ENCODE data around the gene DAAM2. TPM values are rescaled to one million over a fixed set of nuclear protein-coding genes. Genes with fewer than 3 reads are reported as not detected.
A peak's percentile ranks its signal among the peaks of the same experiment; 100 is the strongest.

DAAM2 gene
- total RNA-seq, 1 donor from 2014 or later, result 31.8 TPM

DNA sequence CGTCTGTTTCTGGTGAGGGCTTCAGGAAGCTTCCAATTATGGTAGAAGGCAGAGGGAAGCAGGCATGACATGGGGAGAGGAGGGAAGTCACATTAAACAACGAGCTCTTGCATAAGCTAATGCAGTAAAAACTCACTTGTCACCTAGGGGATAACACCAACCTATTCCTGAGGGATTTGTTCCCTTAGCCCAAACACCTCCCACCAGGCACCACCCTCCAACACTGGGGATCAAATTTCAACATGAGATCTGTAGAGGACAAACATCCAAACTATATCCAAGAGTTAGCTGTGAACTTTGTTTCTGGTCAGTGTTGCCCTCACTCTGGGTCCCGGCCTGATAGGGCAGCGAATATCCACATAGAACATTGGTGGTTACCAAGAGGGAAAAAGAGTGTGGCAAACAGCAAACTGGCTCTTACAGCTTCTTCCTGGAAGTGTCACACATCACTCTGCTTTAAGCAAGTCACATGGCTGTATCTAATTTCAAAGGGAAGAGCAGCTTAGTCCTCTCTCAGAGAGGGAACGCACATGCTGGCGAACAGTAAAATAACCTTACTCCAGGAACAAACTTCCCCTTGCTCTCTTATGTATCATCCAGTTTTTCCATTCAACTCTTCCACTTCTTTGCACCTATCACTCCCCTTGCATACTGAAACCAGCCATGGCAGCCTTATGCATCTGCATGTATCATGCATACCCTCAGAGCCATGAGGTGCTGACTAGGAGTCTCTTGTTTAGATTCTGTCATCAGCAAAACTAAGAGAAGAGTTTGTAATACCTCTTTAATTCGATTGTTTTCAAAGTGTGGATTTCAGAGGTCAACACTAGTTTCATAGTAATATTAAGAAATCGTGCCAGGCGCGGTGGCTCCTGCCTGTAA is 146.8 kb downstream of the DAAM2 start:
- peak overlapping the region; percentile 60 for H3K27ac ChIP-seq (ENCODE audit: low read depth, low read length)
- H3K27me3 ChIP-seq (ENCODE audit: control insufficient read depth in 3 of 3, insufficient read depth in 3 of 3, low read length in 3 of 3), result no peaks in the 10 kb centered on the region
- H3K9me3 ChIP-seq (ENCODE audit: control insufficient read depth in 3 of 3, low read length in 3 of 3), result no peaks in the 10 kb centered on the region
- no peaks in the 10 kb centered on the region for H3K36me3 ChIP-seq (ENCODE audit: control insufficient read depth in 3 of 3, insufficient read depth in 3 of 3, low read length in 3 of 3)
- no peak overlapping the region for H3K9ac ChIP-seq (ENCODE audit: low read depth in 1 of 3, low read length in 3 of 3)
- H3K4me1 ChIP-seq (ENCODE audit: control insufficient read depth in 3 of 3, insufficient read depth in 3 of 3, low read length in 3 of 3), result peaks cover 7 to 20% (median 15%) of the 10 kb centered on the region in 3 donors
- no peak overlapping the region for H3K4me3 ChIP-seq (ENCODE audit: low read length in 3 of 3)

- H3K9ac ChIP-seq (ENCODE audit: low read depth in 1 of 3, low read length in 3 of 3), result no peak overlapping the region
- no peaks in the 10 kb centered on the region for H3K36me3 ChIP-seq (ENCODE audit: control insufficient read depth in 3 of 3, insufficient read depth in 3 of 3, low read length in 3 of 3)
- H3K27me3 ChIP-seq (ENCODE audit: control insufficient read depth in 3 of 3, insufficient read depth in 3 of 3, low read length in 3 of 3), result no peaks in the 10 kb centered on the region
- H3K4me3 ChIP-seq (ENCODE audit: low read length in 3 of 3), result no peak overlapping the region
- H3K4me1 ChIP-seq (ENCODE audit: control insufficient read depth in 3 of 3, insufficient read depth in 3 of 3, low read length in 3 of 3), result peaks cover 4 to 20% (median 10%) of the 10 kb centered on the region in 3 donors
- H3K27ac ChIP-seq (ENCODE audit: low read depth, low read length), result no peak overlapping the region
- H3K9me3 ChIP-seq (ENCODE audit: control insufficient read depth in 3 of 3, low read length in 3 of 3), result no peaks in the 10 kb centered on the region
Measured at GRCh38 chr6:39941138-39941537, 149.0 kb downstream of the DAAM2 start.

GRCh38 chr6:39941820-39942219 is 149.6 kb downstream of the DAAM2 start:
- Histone ChIP-seq H3K27ac (ENCODE audit: low read depth, low read length) (no peak overlapping the region), H3K9ac (ENCODE audit: low read depth in 1 of 3, low read length in 3 of 3) (no peak overlapping the region), H3K4me1 (ENCODE audit: control insufficient read depth in 3 of 3, insufficient read depth in 3 of 3, low read length in 3 of 3) (peaks cover 4 to 20% (median 10%) of the 10 kb centered on the region in 3 donors), H3K27me3 (ENCODE audit: control insufficient read depth in 3 of 3, insufficient read depth in 3 of 3, low read length in 3 of 3) (no peaks in the 10 kb centered on the region), H3K9me3 (ENCODE audit: control insufficient read depth in 3 of 3, low read length in 3 of 3) (no peaks in the 10 kb centered on the region), H3K36me3 (ENCODE audit: control insufficient read depth in 3 of 3, insufficient read depth in 3 of 3, low read length in 3 of 3) (no peaks in the 10 kb centered on the region), H3K4me3 (ENCODE audit: low read length in 3 of 3) (no peak overlapping the region)

DNA sequence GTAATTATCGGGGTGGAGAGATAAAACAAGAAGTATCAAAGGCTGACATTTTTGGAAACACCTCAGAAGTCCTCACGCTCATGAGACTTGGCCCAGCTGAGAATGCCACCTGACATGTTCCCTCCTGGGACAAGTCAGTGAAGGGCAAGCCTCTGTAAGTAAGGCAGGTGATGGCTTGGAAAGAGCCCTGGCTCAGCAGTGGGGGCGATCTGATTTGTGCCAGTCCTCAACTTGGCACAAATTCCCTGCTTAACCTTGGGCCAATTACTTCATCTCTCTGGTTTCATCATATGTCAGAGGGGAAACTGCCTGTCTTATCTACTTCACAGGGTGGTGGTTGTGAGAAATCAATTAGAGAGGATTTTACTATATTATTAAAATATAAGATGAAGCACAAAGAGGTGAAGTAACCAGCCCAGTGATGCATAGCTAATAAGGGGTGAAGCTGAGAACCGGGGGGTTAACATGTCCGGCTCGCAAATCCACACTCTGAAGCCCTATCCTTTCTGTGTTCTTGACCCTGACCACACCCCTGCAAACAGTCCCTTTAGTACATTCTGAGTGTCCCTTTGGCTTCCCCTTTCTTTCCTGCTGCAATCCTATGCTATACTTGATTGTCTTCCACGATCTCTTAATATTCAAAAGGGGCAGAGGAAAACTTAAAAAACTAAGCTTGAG is 150.9 kb downstream of the DAAM2 start:
- no peak overlapping the region for H3K4me3 ChIP-seq (ENCODE audit: low read length in 3 of 3)
- no peaks in the 10 kb centered on the region for H3K27me3 ChIP-seq (ENCODE audit: control insufficient read depth in 3 of 3, insufficient read depth in 3 of 3, low read length in 3 of 3)
- H3K36me3 ChIP-seq (ENCODE audit: control insufficient read depth in 3 of 3, insufficient read depth in 3 of 3, low read length in 3 of 3), result no peaks in the 10 kb centered on the region
- H3K27ac ChIP-seq (ENCODE audit: low read depth, low read length), result no peak overlapping the region
- H3K9ac ChIP-seq (ENCODE audit: low read depth in 1 of 3, low read length in 3 of 3), result no peak overlapping the region
- peaks cover 4 to 17% (median 10%) of the 10 kb centered on the region in 3 donors for H3K4me1 ChIP-seq (ENCODE audit: control insufficient read depth in 3 of 3, insufficient read depth in 3 of 3, low read length in 3 of 3)
- no peaks in the 10 kb centered on the region for H3K9me3 ChIP-seq (ENCODE audit: control insufficient read depth in 3 of 3, low read length in 3 of 3)

DNA sequence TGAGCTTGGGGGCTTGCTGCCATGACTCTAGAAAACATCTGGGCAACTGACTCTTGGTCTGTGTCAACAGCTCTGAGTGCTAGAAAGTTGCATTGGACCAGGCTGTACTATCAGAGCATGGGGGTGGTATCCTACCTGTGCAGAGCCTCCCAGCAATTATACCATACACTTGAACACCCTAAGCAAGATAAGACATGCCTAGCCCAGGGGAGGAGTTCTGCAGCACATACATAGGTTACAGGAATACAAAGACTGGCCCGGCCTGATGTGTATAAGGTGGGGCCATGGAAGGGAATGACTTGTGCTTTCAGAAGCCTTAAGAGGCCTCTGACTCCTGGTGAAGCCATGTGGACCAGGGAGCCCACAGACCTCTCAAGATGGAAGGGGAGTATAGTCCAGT is 153.4 kb downstream of the DAAM2 start:
- no peaks in the 10 kb centered on the region for H3K9me3 ChIP-seq (ENCODE audit: control insufficient read depth in 3 of 3, low read length in 3 of 3)
- no peaks in the 10 kb centered on the region for H3K27me3 ChIP-seq (ENCODE audit: control insufficient read depth in 3 of 3, insufficient read depth in 3 of 3, low read length in 3 of 3)
- H3K36me3 ChIP-seq (ENCODE audit: control insufficient read depth in 3 of 3, insufficient read depth in 3 of 3, low read length in 3 of 3), result no peaks in the 10 kb centered on the region
- peaks cover 0 to 7% (median 0%) of the 10 kb centered on the region in 3 donors for H3K4me1 ChIP-seq (ENCODE audit: control insufficient read depth in 3 of 3, insufficient read depth in 3 of 3, low read length in 3 of 3)
- H3K27ac ChIP-seq (ENCODE audit: low read depth, low read length), result no peak overlapping the region
- no peak overlapping the region for H3K9ac ChIP-seq (ENCODE audit: low read depth in 1 of 3, low read length in 3 of 3)
- H3K4me3 ChIP-seq (ENCODE audit: low read length in 3 of 3), result no peak overlapping the region

DNA sequence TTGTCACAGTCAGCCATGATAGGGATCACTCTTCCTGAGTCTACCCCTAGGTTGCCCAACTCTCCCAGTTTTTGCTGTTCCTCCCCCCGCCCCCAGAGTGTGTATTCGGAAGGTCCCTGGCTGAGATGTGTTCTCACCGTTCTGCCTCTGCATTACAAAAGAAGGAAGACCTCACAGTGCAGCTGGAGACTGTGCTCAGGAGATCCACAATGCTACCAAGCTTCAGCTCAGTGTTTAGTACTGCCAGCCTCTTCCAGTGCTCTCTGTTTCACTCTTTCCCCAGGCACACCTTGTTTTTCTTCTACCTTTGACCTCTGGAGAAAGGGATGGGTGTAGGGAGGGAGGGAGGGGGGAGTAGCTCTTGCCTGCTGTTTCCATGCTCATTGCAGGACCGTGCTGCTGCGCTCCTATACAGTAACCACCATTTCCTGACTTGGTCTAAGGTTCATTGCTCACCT is 155.5 kb downstream of the DAAM2 start:
- H3K27me3 ChIP-seq (ENCODE audit: control insufficient read depth in 3 of 3, insufficient read depth in 3 of 3, low read length in 3 of 3), result no peaks in the 10 kb centered on the region
- no peak overlapping the region for H3K27ac ChIP-seq (ENCODE audit: low read depth, low read length)
- peaks cover 4 to 14% (median 4%) of the 10 kb centered on the region in 3 donors for H3K4me1 ChIP-seq (ENCODE audit: control insufficient read depth in 3 of 3, insufficient read depth in 3 of 3, low read length in 3 of 3)
- H3K36me3 ChIP-seq (ENCODE audit: control insufficient read depth in 3 of 3, insufficient read depth in 3 of 3, low read length in 3 of 3), result no peaks in the 10 kb centered on the region
- H3K9me3 ChIP-seq (ENCODE audit: control insufficient read depth in 3 of 3, low read length in 3 of 3), result no peaks in the 10 kb centered on the region
- no peak overlapping the region for H3K4me3 ChIP-seq (ENCODE audit: low read length in 3 of 3)
- H3K9ac ChIP-seq (ENCODE audit: low read depth in 1 of 3, low read length in 3 of 3), result no peak overlapping the region

- no peaks in the 10 kb centered on the region for H3K36me3 ChIP-seq (ENCODE audit: control insufficient read depth in 3 of 3, insufficient read depth in 3 of 3, low read length in 3 of 3)
- H3K4me1 ChIP-seq (ENCODE audit: control insufficient read depth in 3 of 3, insufficient read depth in 3 of 3, low read length in 3 of 3), result peaks cover 0 to 14% (median 5%) of the 10 kb centered on the region in 3 donors
- H3K27ac ChIP-seq (ENCODE audit: low read depth, low read length), result no peak overlapping the region
- no peak overlapping the region for H3K9ac ChIP-seq (ENCODE audit: low read depth in 1 of 3, low read length in 3 of 3)
- no peaks in the 10 kb centered on the region for H3K9me3 ChIP-seq (ENCODE audit: control insufficient read depth in 3 of 3, low read length in 3 of 3)
- no peak overlapping the region for H3K4me3 ChIP-seq (ENCODE audit: low read length in 3 of 3)
- no peaks in the 10 kb centered on the region for H3K27me3 ChIP-seq (ENCODE audit: control insufficient read depth in 3 of 3, insufficient read depth in 3 of 3, low read length in 3 of 3)
Measured at GRCh38 chr6:39948199-39948791, 156.1 kb downstream of the DAAM2 start.

DNA sequence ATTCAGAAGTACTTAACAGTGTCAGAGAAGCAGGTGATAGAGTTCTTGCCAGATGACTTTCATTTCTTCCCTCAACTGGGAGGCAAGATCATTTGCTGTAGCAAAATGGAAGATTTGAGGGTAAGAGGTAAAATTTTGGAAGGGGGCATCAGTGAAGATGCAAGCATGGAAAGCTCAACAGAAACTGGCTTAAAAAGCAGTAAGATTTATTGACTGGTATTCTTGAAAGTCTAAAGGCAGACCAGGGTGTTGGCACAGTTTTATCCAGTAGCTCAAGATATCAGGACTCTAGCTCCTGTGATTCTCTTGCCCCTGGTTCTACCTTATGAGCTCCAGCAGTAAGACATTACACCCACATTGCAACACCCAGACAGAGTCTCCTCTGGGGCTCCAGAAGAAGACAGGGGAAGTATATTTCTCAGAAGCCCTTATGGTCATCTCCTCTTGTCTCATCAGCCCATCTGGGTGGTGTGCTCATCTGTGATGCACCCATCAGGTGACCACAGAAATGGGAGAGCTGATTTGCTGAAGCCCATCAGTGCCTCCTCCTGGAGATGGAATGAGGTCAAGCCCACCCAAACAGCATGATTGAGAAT is 158.0 kb downstream of the DAAM2 start:
- no peaks in the 10 kb centered on the region for H3K36me3 ChIP-seq (ENCODE audit: control insufficient read depth in 3 of 3, insufficient read depth in 3 of 3, low read length in 3 of 3)
- no peaks in the 10 kb centered on the region for H3K9me3 ChIP-seq (ENCODE audit: control insufficient read depth in 3 of 3, low read length in 3 of 3)
- H3K27me3 ChIP-seq (ENCODE audit: control insufficient read depth in 3 of 3, insufficient read depth in 3 of 3, low read length in 3 of 3), result no peaks in the 10 kb centered on the region
- H3K4me3 ChIP-seq (ENCODE audit: low read length in 3 of 3), result no peak overlapping the region
- H3K27ac ChIP-seq (ENCODE audit: low read depth, low read length), result no peak overlapping the region
- H3K4me1 ChIP-seq (ENCODE audit: control insufficient read depth in 3 of 3, insufficient read depth in 3 of 3, low read length in 3 of 3), result peaks cover 0 to 14% (median 5%) of the 10 kb centered on the region in 3 donors
- no peak overlapping the region for H3K9ac ChIP-seq (ENCODE audit: low read depth in 1 of 3, low read length in 3 of 3)

GRCh38 chr6:39951191-39951590 is 159.0 kb downstream of the DAAM2 start:
- H3K9ac ChIP-seq (ENCODE audit: low read depth in 1 of 3, low read length in 3 of 3), result no peak overlapping the region
- no peaks in the 10 kb centered on the region for H3K9me3 ChIP-seq (ENCODE audit: control insufficient read depth in 3 of 3, low read length in 3 of 3)
- H3K4me1 ChIP-seq (ENCODE audit: control insufficient read depth in 3 of 3, insufficient read depth in 3 of 3, low read length in 3 of 3), result peaks cover 0 to 14% (median 5%) of the 10 kb centered on the region in 3 donors
- no peaks in the 10 kb centered on the region for H3K36me3 ChIP-seq (ENCODE audit: control insufficient read depth in 3 of 3, insufficient read depth in 3 of 3, low read length in 3 of 3)
- H3K27me3 ChIP-seq (ENCODE audit: control insufficient read depth in 3 of 3, insufficient read depth in 3 of 3, low read length in 3 of 3), result no peaks in the 10 kb centered on the region
- no peak overlapping the region for H3K27ac ChIP-seq (ENCODE audit: low read depth, low read length)
- no peak overlapping the region for H3K4me3 ChIP-seq (ENCODE audit: low read length in 3 of 3)
